Measurements from ENCODE around the gene RAI2.

DNA sequence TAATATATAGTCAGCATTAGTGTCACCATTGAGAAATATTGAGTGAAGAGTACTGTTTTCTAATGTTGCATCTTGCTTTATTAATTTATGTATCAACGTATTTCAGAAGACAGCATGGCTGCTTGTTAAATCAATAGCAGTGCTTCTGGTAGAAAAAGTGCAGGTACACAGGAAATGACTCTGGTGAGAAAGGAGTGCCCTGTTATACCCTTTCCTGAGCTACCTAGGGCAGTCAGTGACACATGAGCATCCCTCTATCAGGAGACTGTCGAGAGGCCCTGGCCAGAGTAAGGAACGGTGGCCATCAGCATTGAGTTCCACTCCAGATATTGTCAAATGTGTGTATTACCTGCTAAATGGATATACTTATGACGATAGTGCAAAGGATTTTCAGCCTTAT is 81.7 kb downstream of the RAI2 start:
- TF ChIP-seq, protein P1, sequence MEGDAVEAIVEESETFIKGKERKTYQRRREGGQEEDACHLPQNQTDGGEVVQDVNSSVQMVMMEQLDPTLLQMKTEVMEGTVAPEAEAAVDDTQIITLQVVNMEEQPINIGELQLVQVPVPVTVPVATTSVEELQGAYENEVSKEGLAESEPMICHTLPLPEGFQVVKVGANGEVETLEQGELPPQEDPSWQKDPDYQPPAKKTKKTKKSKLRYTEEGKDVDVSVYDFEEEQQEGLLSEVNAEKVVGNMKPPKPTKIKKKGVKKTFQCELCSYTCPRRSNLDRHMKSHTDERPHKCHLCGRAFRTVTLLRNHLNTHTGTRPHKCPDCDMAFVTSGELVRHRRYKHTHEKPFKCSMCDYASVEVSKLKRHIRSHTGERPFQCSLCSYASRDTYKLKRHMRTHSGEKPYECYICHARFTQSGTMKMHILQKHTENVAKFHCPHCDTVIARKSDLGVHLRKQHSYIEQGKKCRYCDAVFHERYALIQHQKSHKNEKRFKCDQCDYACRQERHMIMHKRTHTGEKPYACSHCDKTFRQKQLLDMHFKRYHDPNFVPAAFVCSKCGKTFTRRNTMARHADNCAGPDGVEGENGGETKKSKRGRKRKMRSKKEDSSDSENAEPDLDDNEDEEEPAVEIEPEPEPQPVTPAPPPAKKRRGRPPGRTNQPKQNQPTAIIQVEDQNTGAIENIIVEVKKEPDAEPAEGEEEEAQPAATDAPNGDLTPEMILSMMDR (conservative IDR thresholded peaks at IDR 0.05; ENCODE audit: low read depth in 2 of 2): no peak
- no peak for TF ChIP-seq EZH2 (IDR thresholded peaks at IDR 0.05; ENCODE audit: low read depth, unreplicated experiment)
- no peak for TF ChIP-seq POLR2AphosphoS5 (IDR thresholded peaks at IDR 0.05; ENCODE audit: low read depth)
